Stimulated activated CD8-positive, alpha-beta memory T cell treated with anti-CD3 and anti-CD28 coated beads, Interleukin-7, amount 100 ng/mL, for 48 hours (primary cell): ENCODE data around the gene POLR3K.
A peak's percentile ranks its signal among the peaks of the same experiment; 100 is the strongest.

Experiments
- DNase-seq, 2 donors: peaks; one replicate each; pipeline ENCODE4 v3.0.0-alpha.2; 2020; ENCODE audit warnings: low read depth in 1 of 2; ENCODE audit errors: extremely low read depth in 1 of 2

Gene POLR3K

GRCh38 chr16:79151-80054, 26.0 kb upstream of the POLR3K start:
- DNase-seq: no peak

GRCh38 chr16:78444-79150, 25.2 kb upstream of the POLR3K start:
- no peak for DNase-seq

- DNase-seq: peak; percentile 59 to 74
Measured at GRCh38 chr16:77807-78443, 24.5 kb upstream of the POLR3K start, which contains the start of gene MPG. Gene MPG (plus strand): TSS chr16:78225. CDS start chr16:78310, 85 bp downstream.

- no peak for DNase-seq
Measured at GRCh38 chr16:77273-77806, 23.9 kb upstream of the POLR3K start.

- no peak for DNase-seq
Measured at GRCh38 chr16:76535-77272, 23.3 kb upstream of the POLR3K start.

- DNase-seq: no peak
Measured at GRCh38 chr16:75580-76501, 22.4 kb upstream of the POLR3K start.

GRCh38 chr16:74747-75334, 21.4 kb upstream of the POLR3K start:
- DNase-seq: no peak

GRCh38 chr16:74051-74746, 20.8 kb upstream of the POLR3K start:
- no peak for DNase-seq

- no peak for DNase-seq
Measured at GRCh38 chr16:72561-73548, 19.4 kb upstream of the POLR3K start, which contains the start of gene RHBDF1. Gene RHBDF1 (minus strand): TSS chr16:72631. CDS start chr16:65015, 7,616 bp downstream.

- DNase-seq: no peak
Measured at GRCh38 chr16:71540-72401, 18.4 kb upstream of the POLR3K start.

GRCh38 chr16:71210-71539, 17.8 kb upstream of the POLR3K start:
- DNase-seq: no peak

GRCh38 chr16:69181-69580, 15.8 kb upstream of the POLR3K start:
- no peak for DNase-seq

GRCh38 chr16:67884-68789, 14.7 kb upstream of the POLR3K start:
- DNase-seq: no peak

- DNase-seq: no peak
Measured at GRCh38 chr16:67183-67791, 13.9 kb upstream of the POLR3K start.
